ENCODE results near the gene POC1A.

- TF ChIP-seq CTCF (IDR thresholded peaks at IDR 0.05) (no peak), EZH2 (IDR thresholded peaks at IDR 0.05; ENCODE audit: borderline replicate concordance, insufficient read depth, low read depth, low read length, poor library complexity, severe bottlenecking) (no peak)
Measured at GRCh38 chr3:52146811-52147210, 7.4 kb downstream of the POC1A start.
